Measurements from ENCODE around the gene MEF2C.

DNA sequence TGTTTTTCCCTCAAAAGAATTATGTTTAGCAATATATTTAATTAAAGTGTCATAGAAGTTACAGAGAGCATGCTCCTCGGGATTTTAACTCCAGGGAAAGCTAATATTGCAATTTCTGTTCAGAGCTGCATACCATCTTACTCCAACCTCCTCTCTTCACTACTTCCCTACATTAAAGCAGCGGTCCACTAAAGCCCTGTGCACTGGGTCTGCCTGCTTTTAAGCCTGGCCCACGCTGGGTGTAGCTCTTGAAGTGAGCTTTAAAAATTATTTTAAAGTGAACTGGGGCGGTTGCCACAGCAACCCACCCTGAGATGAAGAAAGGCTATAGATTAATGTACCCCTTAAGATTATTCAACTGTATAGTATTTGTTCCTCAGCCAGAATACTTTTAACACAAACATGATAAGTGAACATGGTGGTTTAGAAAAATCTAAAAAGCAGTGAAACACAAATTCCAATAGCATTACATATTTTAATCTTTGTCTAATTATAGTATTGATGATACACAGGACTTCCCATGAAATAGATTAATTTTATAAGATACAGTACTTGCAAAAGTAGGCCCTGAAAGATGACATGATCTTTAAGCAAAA is 3.9 kb upstream of the MEF2C start:
- TF ChIP-seq, protein P1, sequence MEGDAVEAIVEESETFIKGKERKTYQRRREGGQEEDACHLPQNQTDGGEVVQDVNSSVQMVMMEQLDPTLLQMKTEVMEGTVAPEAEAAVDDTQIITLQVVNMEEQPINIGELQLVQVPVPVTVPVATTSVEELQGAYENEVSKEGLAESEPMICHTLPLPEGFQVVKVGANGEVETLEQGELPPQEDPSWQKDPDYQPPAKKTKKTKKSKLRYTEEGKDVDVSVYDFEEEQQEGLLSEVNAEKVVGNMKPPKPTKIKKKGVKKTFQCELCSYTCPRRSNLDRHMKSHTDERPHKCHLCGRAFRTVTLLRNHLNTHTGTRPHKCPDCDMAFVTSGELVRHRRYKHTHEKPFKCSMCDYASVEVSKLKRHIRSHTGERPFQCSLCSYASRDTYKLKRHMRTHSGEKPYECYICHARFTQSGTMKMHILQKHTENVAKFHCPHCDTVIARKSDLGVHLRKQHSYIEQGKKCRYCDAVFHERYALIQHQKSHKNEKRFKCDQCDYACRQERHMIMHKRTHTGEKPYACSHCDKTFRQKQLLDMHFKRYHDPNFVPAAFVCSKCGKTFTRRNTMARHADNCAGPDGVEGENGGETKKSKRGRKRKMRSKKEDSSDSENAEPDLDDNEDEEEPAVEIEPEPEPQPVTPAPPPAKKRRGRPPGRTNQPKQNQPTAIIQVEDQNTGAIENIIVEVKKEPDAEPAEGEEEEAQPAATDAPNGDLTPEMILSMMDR (IDR thresholded peaks at IDR 0.05; ENCODE audit: low read depth, low read length, missing input control), result no peak
- TF ChIP-seq YY1 (IDR thresholded peaks at IDR 0.05) (no peak), GABPA (IDR thresholded peaks at IDR 0.05 in 1 of 2, conservative IDR thresholded peaks at IDR 0.05 in 1 of 2) (no peak), RAD21 (IDR thresholded peaks at IDR 0.05) (no peak), EGR1 (IDR thresholded peaks at IDR 0.05; ENCODE audit: low read depth in 2 of 2) (no peak)
- TF ChIP-seq, protein P2, sequence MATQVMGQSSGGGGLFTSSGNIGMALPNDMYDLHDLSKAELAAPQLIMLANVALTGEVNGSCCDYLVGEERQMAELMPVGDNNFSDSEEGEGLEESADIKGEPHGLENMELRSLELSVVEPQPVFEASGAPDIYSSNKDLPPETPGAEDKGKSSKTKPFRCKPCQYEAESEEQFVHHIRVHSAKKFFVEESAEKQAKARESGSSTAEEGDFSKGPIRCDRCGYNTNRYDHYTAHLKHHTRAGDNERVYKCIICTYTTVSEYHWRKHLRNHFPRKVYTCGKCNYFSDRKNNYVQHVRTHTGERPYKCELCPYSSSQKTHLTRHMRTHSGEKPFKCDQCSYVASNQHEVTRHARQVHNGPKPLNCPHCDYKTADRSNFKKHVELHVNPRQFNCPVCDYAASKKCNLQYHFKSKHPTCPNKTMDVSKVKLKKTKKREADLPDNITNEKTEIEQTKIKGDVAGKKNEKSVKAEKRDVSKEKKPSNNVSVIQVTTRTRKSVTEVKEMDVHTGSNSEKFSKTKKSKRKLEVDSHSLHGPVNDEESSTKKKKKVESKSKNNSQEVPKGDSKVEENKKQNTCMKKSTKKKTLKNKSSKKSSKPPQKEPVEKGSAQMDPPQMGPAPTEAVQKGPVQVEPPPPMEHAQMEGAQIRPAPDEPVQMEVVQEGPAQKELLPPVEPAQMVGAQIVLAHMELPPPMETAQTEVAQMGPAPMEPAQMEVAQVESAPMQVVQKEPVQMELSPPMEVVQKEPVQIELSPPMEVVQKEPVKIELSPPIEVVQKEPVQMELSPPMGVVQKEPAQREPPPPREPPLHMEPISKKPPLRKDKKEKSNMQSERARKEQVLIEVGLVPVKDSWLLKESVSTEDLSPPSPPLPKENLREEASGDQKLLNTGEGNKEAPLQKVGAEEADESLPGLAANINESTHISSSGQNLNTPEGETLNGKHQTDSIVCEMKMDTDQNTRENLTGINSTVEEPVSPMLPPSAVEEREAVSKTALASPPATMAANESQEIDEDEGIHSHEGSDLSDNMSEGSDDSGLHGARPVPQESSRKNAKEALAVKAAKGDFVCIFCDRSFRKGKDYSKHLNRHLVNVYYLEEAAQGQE (IDR thresholded peaks at IDR 0.05), result no peak
- TF ChIP-seq, protein P3, sequence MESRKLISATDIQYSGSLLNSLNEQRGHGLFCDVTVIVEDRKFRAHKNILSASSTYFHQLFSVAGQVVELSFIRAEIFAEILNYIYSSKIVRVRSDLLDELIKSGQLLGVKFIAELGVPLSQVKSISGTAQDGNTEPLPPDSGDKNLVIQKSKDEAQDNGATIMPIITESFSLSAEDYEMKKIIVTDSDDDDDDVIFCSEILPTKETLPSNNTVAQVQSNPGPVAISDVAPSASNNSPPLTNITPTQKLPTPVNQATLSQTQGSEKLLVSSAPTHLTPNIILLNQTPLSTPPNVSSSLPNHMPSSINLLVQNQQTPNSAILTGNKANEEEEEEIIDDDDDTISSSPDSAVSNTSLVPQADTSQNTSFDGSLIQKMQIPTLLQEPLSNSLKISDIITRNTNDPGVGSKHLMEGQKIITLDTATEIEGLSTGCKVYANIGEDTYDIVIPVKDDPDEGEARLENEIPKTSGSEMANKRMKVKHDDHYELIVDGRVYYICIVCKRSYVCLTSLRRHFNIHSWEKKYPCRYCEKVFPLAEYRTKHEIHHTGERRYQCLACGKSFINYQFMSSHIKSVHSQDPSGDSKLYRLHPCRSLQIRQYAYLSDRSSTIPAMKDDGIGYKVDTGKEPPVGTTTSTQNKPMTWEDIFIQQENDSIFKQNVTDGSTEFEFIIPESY (IDR thresholded peaks at IDR 0.05), result no peak
